ENCODE data around the gene TUBA4B. TPM values are rescaled to one million over a fixed set of nuclear protein-coding genes. Genes with fewer than 3 reads are reported as not detected.
A peak's percentile ranks its signal among the peaks of the same experiment; 100 is the strongest.

Gene TUBA4B
- total RNA-seq, 1 experiment from 2014 or later, result not detected

DNA sequence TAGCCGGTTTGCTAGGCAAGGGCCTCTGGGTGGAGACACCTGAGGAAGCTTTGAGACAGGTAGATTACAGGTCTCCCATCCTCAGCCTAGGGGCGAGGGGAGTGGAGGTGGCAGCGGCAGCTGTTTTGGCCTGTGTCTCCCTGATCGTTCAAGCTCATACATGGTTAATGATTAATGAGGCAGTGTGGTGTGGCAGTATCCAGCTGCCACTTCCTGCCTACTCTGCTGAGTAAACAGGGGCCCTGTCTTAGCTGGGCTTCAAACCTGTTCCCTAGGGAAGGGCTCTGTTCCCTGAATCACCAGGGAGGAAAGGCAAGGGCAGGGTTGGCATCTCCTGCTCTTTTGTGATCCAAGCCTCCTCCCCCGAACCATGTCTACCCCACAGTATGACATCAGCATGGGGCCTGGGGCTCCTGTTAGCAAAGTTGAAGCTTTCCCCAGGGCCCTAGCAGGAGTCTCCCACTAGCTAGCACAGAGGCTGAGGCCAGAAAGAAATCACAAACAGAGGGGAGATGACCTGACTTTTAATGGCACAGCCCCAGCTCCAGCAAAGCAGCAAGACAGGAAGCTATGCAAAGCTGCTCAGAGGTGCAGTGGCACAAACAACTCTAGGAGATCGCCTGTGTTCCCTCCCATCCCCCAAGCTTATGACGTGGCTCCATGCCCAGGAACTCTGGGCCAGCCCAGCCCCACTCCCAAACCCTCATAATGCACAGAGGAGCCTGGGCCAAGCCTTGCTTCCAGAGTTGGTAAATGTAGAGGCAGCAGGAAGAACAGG is 3.7 kb upstream of the TUBA4B start:
- Mint-ChIP-seq H3K36me3 (ENCODE audit: insufficient read depth, unreplicated experiment) (peaks cover 18% of the 10 kb centered on the region), H3K27me3 (ENCODE audit: insufficient read depth, unreplicated experiment) (no peaks in the 10 kb centered on the region), H3K27ac (ENCODE audit: unreplicated experiment) (peak overlapping the region; percentile 55), H3K9me3 (ENCODE audit: unreplicated experiment) (no peaks in the 10 kb centered on the region), H3K4me1 (ENCODE audit: low read depth, unreplicated experiment) (peaks cover 30% of the 10 kb centered on the region), H3K4me3 (ENCODE audit: unreplicated experiment) (peak overlapping the region; percentile 20)
- no TSS peak for BruUV-seq (replicated peaks)
- H3K36me3 ChIP-seq (ENCODE audit: control insufficient read depth, insufficient read depth, low read length), result no peaks in the 10 kb centered on the region; the same call in 1 of the 2 replicates
- no peaks in the 10 kb centered on the region for H3K27me3 ChIP-seq (replicated peaks; ENCODE audit: control insufficient read depth, insufficient read depth, low read length)
- peak; percentile 93 to 94 for DNase-seq
- H3K4me1 ChIP-seq, result peaks cover 39% of the 10 kb centered on the region
- TF ChIP-seq, protein P1, sequence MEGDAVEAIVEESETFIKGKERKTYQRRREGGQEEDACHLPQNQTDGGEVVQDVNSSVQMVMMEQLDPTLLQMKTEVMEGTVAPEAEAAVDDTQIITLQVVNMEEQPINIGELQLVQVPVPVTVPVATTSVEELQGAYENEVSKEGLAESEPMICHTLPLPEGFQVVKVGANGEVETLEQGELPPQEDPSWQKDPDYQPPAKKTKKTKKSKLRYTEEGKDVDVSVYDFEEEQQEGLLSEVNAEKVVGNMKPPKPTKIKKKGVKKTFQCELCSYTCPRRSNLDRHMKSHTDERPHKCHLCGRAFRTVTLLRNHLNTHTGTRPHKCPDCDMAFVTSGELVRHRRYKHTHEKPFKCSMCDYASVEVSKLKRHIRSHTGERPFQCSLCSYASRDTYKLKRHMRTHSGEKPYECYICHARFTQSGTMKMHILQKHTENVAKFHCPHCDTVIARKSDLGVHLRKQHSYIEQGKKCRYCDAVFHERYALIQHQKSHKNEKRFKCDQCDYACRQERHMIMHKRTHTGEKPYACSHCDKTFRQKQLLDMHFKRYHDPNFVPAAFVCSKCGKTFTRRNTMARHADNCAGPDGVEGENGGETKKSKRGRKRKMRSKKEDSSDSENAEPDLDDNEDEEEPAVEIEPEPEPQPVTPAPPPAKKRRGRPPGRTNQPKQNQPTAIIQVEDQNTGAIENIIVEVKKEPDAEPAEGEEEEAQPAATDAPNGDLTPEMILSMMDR (IDR thresholded peaks at IDR 0.05; ENCODE audit: insufficient read depth in 1 of 2, low read depth in 1 of 2, low read length in 1 of 2, severe bottlenecking in 1 of 2, unreplicated experiment in 1 of 2), result no peak
- ChIA-PET CTCF (interaction anchor here (0.6 to 2.6 kb wide), 12 partner anchors 10 to 258 kb away, joined by 3 to 25 read pairs (median 4); partner anchors contain the start of genes DNAJB2 and ZFAND2B), POLR2A (interaction anchor here (0.5 to 1.5 kb wide), 12 partner anchors 19 to 249 kb away, joined by 3 to 12 read pairs (median 6); partner anchors contain the start of genes ABCB6, CNPPD1, DNAJB2 and DNPEP)
- intact Hi-C loops (cut with micrococcal nuclease; ENCODE audit: unreplicated experiment), result loop anchor here (1.0 to 2.0 kb wide), 5 partner anchors 20 to 89 kb away; partner anchors contain the start of genes ABCB6, ANKZF1, ATG9A and DNAJB2
- no peaks in the 10 kb centered on the region for H3K9me3 ChIP-seq
- H3K4me3 ChIP-seq (ENCODE audit: low read depth, low read length), result no peak overlapping the region

DNA sequence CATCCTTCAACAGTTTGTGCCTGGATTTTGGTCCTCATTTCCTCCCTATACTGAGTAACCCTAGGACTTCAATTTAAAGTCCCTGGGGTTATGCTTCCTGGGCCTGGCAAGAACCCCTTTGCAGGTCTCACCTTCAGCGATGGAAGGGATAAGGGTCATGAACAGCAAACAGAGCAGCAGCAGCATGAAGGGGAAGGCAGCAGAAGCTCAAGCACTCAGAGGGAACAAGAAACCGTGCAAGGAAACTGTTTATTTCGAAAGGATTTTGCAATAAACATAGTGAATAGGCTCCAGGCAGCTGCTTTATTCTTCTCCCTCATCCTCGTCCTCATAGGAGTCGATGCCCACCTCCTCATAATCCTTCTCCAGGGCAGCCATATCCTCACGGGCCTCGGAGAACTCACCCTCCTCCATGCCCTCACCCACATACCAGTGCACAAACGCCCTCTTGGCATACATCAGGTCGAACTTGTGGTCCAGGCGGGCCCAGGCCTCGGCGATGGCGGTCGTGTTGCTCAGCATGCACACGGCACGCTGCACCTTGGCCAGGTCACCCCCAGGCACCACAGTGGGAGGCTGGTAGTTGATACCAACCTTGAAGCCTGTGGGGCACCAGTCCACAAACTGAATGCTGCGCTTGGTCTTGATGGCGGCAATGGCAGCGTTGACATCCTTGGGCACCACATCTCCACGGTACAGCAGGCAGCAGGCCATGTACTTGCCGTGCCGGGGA is 2.8 kb upstream of the TUBA4B start:
- Histone ChIP-seq H3K36me3 (ENCODE audit: control insufficient read depth, insufficient read depth, low read length) (no peaks in the 10 kb centered on the region; the same call in 1 of the 2 replicates), H3K27me3 (replicated peaks; ENCODE audit: control insufficient read depth, insufficient read depth, low read length) (no peaks in the 10 kb centered on the region), H3K4me1 (peaks cover 39% of the 10 kb centered on the region), H3K9me3 (no peaks in the 10 kb centered on the region), H3K4me3 (ENCODE audit: low read depth, low read length) (no peak overlapping the region)
- POLR2A ChIA-PET, result interaction anchor here (1.3 to 1.5 kb wide), 4 partner anchors 24 to 74 kb away, joined by 4 to 12 read pairs (median 5); partner anchors contain the start of genes CNPPD1 and DNAJB2
- TF ChIP-seq, protein P1 (IDR thresholded peaks at IDR 0.05; ENCODE audit: insufficient read depth in 1 of 2, low read depth in 1 of 2, low read length in 1 of 2, severe bottlenecking in 1 of 2, unreplicated experiment in 1 of 2), result no peak
- peaks cover 37% of the 10 kb centered on the region for H3K4me1 Mint-ChIP-seq (ENCODE audit: low read depth, unreplicated experiment)
- H3K27me3 Mint-ChIP-seq (ENCODE audit: insufficient read depth, unreplicated experiment), result peaks cover 4% of the 10 kb centered on the region
- peak overlapping the region; percentile 55 for H3K27ac Mint-ChIP-seq (ENCODE audit: unreplicated experiment)
- H3K9me3 Mint-ChIP-seq (ENCODE audit: unreplicated experiment), result no peaks in the 10 kb centered on the region
- peaks cover 15% of the 10 kb centered on the region for H3K36me3 Mint-ChIP-seq (ENCODE audit: insufficient read depth, unreplicated experiment)
- intact Hi-C loops (cut with micrococcal nuclease; ENCODE audit: unreplicated experiment), result no loop called here
- H3K4me3 Mint-ChIP-seq (ENCODE audit: unreplicated experiment), result no peak overlapping the region
- BruUV-seq (replicated peaks), result no TSS peak
- CTCF ChIA-PET, result interaction anchor here (0.6 to 2.6 kb wide), 9 partner anchors 13 to 192 kb away, joined by 3 to 25 read pairs (median 4); partner anchors contain the start of genes DNAJB2 and ZFAND2B
- DNase-seq, result no peak

DNA sequence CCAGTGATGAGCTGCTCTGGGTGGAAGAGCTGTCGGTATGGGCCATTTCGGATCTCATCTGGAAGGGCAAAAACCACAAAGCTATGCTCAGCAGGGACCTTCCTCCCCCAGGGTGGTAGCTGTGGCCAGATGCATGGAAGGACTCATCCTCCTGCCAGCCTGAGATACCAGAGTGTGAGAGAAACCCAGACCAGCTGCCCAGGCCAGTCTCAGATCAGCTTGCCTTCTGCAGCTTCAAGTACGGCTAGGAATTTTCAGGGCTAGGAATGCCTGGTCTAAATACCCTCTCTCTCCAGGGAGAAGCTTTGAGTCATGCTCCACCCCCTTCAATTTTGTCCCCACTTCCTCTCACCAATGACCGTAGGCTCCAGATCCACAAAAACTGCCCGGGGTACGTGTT is 1.4 kb upstream of the TUBA4B start:
- Mint-ChIP-seq H3K4me3 (ENCODE audit: unreplicated experiment) (no peak overlapping the region), H3K4me1 (ENCODE audit: low read depth, unreplicated experiment) (peaks cover 37% of the 10 kb centered on the region), H3K27ac (ENCODE audit: unreplicated experiment) (no peak overlapping the region), H3K27me3 (ENCODE audit: insufficient read depth, unreplicated experiment) (peaks cover 4% of the 10 kb centered on the region), H3K9me3 (ENCODE audit: unreplicated experiment) (no peaks in the 10 kb centered on the region), H3K36me3 (ENCODE audit: insufficient read depth, unreplicated experiment) (peaks cover 8% of the 10 kb centered on the region)
- DNase-seq, result no peak
- intact Hi-C loops (cut with micrococcal nuclease; ENCODE audit: unreplicated experiment), result no loop called here
- H3K27me3 ChIP-seq (replicated peaks; ENCODE audit: control insufficient read depth, insufficient read depth, low read length), result no peaks in the 10 kb centered on the region
- peaks cover 31% of the 10 kb centered on the region for H3K4me1 ChIP-seq
- no TSS peak for BruUV-seq (replicated peaks)
- ChIA-PET POLR2A (interaction anchor here (0.6 kb wide), 1 partner anchor 136 kb away, joined by 3 read pairs; the partner anchor contains the start of gene DNPEP), CTCF (interaction anchor here (0.9 kb wide), 1 partner anchor 23 kb away, joined by 5 read pairs; no protein-coding TSS in a partner anchor)
- no peaks in the 10 kb centered on the region; the same call in 1 of the 2 replicates for H3K36me3 ChIP-seq (ENCODE audit: control insufficient read depth, insufficient read depth, low read length)
- TF ChIP-seq, protein P1 (IDR thresholded peaks at IDR 0.05; ENCODE audit: insufficient read depth in 1 of 2, low read depth in 1 of 2, low read length in 1 of 2, severe bottlenecking in 1 of 2, unreplicated experiment in 1 of 2), result no peak
- no peak overlapping the region for H3K4me3 ChIP-seq (ENCODE audit: low read depth, low read length)
- no peaks in the 10 kb centered on the region for H3K9me3 ChIP-seq

Data from Caco-2 (cell line).